HG02623 (cell line): ENCODE results near the gene TMEM135.

Experiments used
- ATAC-seq: cut with Tn5 transposase; IDR thresholded peaks from one replicate; pipeline ENCODE4 v1.9.1; 2021; ENCODE audit warnings: moderate library complexity; ENCODE audit not compliant: unreplicated experiment

The TMEM135 gene

DNA sequence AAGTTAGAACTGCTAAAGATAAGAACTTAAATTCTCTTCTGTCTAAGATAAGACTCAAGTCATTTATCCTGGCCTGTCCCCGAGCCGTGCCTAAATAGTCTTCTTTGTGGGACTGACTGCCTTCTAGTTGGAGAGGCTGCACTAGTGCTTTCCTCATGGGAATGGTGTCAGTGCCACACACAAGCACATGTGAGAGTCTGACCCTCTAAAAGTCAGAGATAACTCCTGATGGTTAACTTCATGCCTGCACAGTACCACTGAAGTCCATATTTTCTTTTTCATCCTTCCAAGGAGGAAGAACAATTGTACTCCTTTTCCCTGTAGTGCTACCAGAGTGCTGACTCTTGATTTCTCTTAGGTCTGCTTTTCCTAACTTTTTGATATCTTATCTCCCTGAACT lies 309.7 kb downstream of the TMEM135 start:
- no peak for ATAC-seq

DNA sequence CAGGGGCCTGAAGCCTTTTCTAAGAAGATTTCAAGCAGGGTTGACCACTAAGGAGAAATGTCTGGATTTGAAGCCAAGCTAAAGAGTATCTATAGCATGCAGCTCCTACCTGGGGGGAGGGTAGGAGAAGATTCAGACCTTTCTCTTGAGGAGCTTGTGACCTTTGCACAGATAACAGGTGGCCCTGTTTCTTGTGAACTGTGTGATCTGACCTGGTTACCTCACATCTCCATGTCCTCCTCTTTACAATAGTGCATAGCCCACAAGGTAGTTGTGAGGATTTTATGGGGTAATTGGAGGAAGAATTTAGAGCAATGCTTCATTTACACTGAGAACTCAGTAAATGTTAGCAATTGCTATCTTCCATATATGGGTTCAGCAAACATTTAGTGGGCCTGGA lies 310.1 kb downstream of the TMEM135 start:
- no peak for ATAC-seq

DNA sequence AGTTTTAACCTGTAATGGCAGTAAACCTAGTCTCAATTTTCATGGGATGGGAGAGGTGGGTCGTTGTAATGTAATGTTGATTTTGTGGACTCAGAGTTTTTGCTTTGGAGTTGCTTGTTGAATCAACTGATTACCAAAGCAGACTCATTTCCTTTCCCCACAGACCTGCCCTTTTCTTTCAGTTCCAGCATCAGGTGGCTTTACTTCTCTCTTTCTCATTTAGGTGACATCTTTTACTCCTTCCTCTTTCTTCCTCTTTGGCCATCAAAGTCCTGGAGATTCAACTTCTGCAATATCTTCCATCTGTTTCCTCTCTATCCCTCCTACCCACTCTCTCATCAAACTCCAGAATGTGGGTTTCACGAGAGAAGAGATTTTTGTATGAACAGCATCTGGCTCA lies 313.9 kb downstream of the TMEM135 start:
- no peak for ATAC-seq

DNA sequence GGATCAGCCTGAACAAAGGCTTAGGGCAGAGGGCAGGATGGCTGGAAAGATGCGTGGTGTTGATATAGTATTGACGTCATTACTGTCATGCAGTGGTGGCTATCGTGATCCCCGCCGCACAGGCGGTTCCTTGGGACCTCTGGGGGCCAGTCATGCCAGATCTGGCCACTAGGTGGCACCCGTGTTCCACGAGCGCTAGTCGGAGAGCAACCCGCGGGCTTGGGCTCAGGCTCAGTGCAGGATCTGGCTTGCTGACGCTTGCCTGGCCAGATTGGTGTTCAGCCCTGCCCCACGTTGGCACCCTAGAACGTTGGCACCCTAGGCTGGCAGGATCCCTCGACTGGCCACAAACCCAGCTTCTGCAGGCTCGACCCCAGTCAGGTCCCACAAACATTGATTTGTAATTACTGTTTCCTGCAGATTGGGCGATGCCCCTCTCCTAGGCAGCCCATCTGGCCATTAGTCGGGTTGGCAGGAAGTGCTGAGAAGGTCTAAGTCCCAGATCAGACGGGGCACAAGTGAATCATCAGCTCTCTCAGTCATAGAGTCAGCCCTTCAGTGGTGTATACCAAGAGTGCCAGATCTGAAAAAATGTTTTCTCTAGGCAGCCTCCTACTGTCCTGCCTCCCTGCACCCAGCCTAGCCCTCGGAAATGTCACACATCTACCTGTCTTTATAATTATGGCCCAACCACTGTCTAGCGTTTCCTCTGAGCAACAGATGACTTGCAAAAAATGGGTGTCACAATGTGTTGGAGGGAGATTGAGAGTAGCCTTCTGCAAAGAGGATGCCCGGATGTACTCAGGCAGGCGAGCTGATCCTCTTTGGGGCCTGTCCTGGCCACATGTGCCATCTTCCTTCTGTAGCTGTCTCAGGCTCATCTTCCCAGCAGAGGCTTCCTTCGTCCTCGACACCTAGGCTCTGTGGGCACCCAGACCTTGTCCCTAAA lies 315.3 kb downstream of the TMEM135 start:
- peak; percentile 97 for ATAC-seq

DNA sequence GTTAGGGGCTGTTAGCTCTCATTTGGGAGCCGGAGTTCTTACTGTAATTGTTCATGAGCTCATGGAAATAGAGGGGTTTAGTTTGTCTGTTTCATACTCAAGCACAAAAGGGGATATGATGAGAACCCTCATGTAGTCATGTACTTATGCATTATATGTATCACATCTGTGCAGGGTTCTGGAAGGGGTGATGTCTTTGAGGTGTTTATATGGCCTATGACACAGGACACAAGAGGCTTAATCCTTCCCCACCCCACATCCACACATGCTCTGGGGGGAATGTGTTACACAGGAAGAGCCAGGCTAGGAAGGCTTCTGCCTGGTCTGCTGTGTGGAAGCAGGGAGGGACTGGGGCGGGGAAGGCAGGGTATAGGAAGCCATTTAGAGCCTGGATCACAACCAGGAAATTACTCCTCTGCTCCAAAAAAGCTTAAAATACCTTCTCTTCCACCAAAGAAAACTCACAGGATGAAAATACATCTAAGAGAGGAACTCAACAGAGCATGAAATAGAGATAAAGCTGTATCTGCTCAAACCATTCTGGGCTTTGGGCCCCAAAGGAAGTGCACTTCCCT lies 316.1 kb downstream of the TMEM135 start:
- ATAC-seq, result no peak

DNA sequence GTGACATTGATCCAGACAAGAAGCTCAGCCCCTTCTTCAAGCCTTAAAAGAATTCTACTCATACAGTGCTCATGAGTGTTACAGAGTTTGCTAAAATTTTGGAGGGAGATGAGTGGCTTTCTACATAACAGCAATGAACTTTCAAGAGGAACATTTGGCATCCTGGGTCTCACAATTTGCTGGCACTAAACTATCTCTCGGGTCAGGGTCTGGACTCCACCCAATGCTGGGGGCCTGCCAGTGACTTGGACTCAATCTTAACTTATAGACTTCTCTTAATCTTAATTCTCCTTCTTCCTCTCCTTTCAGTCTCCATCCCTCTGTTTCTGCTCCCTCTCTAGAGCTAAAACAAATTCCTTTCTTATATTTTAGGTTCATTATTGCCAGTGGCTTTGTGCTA lies 317.9 kb downstream of the TMEM135 start:
- ATAC-seq, result no peak

DNA sequence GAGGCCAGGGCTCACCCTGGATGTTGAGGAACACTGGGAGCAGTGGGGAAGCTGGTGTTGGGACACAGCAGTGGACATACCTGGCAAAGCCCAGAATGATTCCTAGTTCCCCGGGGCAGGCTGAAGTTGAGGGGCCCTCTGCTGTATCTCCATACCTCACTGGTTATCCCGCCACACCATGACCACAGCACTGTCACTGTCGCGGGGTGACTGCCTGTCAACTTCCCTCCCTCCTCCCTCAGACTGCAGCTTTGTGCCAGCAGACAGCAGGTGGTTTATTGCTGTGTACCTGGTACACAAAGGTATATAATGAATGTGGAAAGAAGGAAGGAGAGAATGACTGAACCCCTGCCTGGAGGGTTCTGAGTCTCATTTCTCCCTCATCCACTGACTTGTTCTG lies 318.7 kb downstream of the TMEM135 start:
- ATAC-seq, result no peak

DNA sequence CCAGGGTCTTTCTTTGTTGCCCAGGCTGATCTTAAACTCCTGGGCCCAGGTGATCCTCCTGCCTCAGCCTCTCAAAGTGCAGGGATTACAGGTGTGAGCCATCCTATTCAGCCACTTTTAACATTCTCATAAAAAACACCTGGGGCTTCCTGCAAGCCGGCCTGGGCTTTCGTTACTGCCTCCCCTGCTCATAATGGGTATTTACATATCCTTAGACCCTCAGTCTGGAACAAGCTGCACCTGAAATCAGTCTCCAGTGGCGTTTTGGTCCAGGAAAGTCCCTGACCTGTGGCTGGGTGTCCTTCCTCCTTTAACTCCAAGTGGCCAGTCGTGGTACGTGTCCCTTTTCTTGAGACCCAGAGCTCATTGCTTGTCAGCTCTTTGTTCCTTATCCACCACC lies 320.7 kb downstream of the TMEM135 start:
- ATAC-seq, result no peak

DNA sequence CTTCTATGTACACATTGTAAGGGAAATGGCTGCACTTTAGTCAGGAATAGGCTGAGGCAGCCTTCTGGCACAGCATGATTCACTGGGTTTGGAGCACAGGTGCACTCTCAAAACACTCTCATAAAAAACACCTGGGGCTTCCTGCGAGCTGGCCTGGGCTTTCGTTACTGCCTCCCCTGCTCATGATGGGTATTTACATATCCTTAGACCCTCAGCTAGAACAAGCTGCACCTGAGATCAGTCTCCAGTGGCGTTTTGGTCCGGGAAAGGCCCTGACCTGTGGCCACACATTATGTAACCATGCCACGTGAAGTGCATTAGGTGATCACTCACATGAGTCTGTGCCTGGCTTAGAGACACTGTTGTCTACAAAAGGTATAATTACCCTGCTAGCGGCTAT lies 321.7 kb downstream of the TMEM135 start:
- no peak for ATAC-seq

DNA sequence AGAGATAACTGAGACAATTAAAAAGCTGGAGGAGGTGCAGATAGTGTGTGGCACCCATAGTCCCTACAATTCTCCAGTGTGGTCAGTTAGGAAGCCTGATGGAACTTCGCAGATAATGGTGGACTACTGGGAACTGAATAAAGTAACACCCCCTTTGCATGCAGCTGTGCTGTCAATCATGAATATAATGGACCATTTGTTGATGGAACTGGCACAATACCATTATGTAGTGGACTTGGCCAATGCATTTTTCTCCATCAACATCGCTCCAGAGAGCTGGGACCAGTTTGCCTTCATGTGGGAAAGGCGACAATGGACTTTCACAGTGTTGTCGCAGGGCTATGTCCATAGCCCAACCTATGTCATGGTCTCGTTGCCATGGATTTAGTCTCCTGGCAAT lies 324.2 kb downstream of the TMEM135 start:
- no peak for ATAC-seq

DNA sequence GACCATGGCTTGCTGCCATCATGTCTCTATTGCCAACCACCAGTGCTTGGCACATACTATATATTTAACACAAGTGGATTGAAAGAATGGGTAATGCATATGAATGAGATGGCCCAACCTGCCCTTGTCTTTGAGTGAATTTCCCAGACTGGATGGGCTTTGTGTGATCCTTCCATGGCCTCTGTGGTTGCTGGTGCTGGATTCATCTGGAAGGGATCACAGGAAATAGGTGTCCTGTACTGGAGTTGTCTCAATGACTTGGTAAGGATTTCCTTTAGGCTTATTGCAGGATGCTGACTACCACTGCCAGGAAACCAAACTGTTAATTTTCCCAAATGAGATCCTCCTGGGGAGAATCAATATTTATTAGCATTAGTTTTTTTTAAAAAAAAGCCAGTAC lies 328.6 kb downstream of the TMEM135 start:
- no peak for ATAC-seq

DNA sequence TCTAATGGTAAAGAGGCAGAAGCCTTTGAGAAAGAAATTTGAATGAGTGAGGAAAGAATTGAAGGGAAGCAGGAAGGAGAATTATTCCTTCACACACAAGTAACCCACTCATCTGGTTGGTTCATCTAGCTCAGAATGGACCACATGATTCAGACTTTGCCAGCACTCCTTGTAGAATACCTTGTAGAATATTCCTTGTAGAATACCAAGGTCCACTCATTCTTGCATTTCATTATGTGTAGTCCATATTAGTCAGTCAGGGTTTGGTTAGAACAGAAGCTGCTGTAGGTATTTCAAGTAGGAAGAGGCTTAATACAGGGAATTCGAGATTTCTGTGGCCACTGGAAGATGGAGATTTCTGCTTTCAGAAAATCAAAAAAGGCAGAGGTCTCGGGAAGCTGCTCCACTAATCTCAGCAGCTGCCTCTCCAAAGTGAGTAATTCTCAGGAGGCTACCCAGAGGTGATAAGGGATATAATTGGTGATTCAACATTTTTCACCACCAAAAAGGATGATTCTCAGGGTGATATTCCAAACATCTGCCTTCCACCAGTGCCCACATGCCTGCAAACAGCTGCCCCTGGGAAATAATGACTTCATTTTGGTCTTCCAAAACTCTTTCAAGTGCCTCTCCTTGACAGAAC lies 329.1 kb downstream of the TMEM135 start:
- ATAC-seq, result no peak

DNA sequence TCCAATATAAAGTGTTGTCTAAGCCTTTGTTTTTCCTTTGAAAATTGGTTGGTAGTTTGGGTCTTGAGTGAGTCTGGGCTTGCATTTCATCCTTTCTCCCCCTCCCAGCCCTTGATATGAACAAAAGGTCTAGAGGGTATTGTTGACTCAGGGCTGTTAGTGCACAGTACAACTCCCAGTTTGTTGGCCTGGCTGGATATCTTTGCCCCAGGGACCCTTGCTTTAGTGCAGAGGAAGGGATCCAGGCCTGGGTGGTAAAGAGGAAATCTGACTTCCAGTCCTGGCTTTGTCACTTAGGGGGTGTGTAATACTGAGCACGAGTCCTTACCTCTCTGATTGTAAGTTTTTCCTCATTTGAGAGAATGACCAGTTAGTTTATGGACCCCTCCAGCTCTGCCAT lies 330.4 kb downstream of the TMEM135 start:
- ATAC-seq, result no peak

DNA sequence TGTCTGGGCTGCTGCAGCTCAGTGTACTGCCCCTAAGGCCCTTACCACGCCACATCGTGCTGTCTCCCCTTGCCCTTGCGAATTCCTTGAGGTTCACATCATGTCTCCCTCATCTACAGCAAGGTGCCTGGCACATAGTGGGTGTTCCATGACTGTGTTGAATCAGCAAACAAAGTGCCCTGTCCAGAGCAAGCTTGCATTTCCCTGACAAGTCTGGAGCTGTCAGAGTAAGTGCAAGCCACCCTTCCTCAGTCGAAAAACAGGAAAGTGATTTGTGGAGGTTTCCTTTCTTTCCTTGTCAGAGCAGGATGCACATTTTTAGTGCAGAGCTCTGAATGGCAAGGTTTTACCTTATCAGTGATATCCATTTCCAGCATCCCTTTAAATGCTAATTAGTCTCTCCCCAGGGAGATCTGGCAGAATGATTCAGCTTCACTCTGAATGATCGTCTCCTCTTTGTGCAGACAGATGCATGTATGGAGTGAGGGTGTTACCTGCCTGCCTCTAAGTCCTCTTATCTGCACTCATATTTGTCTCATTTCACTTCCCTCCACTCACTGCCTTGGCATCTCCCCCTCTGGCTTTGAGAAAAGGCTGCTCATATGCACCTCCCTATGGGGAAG lies 331.2 kb downstream of the TMEM135 start:
- ATAC-seq, result no peak

DNA sequence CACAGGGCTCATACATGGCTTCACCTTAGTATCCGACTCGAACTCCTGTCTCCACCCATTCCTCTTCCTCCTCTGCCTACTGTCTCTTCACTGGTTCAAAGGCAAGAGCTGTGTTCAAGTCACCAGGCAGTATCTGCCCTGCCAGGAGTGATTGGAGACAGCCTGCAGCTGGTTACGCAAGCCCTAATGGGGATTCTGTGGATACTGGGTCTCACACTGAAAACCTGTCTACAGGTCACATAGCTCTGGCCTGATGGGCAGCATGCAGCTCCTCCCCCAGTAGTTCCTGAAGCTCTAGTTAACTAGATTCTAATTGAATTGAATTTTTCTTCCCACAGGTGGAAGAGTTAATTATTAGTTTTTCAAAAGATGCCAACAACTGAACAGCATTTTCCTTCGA lies 332.2 kb downstream of the TMEM135 start:
- ATAC-seq, result no peak

DNA sequence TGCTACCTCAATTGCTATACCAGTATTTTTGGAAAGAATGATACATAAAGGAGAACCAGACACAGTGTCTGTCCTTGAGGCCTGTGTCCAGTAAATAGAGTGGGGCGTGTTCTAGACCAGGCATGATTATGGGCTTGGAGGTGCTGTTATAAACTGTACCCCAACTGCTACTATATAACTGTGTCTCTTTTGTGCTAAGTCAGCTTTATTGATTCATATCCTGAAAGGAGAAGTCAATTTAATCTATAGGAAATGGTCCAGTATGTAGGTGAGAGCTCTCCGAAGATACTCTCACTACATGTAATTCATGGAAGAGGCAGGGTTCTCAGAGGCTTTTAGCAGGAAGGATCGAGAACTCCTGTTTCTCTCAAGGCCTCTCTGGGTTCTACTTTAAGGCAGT lies 334.3 kb downstream of the TMEM135 start:
- ATAC-seq, result no peak
